Brain pericyte (primary cell): ENCODE data around the gene NUB1.

Source experiments
- DNase-seq: peaks from one replicate; pipeline ENCODE4 v3.0.0-alpha.2; 2012; ENCODE audit warnings: low read depth, low spot score

The NUB1 gene

DNA sequence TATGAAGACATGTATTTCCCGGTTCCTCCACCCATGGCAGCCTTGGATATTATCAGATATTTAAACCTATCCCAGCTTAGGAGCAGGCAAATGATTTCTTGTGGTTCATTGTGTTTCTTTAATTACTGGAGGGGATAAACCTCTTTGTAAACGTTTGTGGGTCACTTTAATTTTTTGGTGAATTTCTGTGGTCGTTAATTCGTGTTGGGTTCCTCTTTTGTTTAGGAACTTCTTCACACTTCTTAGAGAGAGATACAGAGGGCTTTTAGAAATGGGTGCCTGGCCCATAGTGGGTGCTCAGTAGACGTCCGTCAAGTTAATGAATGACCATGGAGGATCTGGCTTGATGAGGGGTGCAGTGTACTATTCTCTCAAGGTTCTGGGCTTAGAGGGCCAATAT lies 27.2 kb upstream of the NUB1 start:
- no peak for DNase-seq

DNA sequence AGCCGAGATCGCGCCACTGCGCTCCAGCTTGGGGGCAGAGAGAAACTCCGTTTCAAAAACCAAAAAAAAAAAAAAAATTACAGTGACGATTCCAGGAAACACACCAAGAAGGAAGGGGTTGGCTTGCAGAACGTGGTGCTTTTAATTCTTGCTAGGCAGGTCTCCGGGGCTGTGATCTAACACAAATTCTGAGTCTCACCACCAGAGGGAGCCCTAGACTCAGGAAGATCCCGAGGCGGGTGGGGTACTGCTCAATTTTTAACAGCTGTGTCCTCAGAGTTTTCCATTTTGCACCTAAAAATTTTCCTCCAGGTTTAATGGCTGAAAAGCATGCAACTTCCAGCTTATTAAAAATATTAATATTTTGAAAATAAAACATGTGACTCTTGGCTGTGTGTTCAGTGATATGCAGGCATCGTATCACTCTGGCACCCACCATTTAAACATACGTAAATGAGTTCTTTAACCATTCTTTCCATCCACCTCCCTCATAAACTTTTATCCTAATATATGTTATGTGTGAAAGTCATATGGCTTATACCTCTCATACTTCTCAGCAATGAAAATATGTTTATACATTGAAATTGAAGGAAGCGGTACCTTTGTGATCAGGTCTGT lies 26.5 kb upstream of the NUB1 start:
- no peak for DNase-seq

DNA sequence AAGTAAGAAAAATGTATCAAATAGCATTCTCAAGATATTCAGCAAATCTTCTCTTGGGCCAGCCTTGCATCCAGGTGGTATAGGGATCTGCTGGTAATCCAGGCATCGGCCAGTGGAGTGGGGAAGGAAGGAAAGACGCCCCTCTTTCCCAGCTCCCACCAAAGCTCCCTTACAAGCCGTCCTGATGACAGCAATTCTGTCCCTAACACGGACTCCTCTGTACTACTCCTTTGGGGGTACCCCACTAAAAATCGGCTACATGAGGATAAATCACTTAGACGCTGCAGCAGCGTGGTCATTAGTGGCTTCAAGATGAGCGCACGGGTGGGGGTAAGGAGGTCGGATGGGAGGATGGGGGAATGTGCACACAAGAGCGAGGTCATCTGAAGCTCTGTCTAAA lies 24.7 kb upstream of the NUB1 start:
- DNase-seq = no peak

DNA sequence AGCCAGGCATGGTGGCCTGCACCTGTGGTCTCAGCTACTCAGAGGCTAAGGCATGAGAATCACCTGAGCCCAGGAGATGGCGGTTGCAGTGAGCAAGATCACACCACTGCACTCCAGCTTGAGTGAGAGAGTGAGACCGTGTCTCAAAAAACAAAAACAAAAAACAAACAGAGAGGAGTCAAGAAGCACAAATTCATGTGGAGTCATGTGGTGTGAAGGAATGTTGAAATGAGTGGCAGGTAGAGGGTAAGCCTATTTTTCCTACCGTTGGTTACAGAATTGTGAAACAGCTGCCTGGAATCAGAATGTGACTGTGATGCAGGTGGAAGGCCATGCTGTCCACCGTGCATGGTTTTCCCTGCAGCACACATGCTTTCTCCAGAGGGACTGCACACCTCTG lies 23.7 kb upstream of the NUB1 start:
- no peak for DNase-seq

DNA sequence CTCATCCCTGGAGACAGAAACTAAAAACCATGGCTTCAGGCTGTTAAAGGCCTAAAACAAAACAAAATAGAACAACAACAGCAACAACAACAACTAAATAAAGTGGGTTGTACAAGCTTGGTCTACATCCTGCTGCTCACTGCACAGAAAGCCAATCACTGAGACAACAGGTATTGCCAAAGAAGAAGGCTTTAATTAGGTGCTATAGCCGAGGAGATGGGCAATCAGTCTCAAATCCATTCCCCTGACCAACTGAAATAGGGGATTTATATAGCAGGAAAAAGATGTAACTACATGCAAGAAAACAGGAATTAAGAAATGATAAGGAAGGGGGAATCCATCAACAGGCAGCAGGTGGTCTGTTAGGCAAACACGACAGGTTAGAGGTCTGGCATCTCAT lies 22.4 kb upstream of the NUB1 start:
- no peak for DNase-seq

GRCh38 chr7:151320263-151320845 lies 21.3 kb upstream of the NUB1 start:
- DNase-seq = no peak

GRCh38 chr7:151321341-151321740 lies 20.3 kb upstream of the NUB1 start:
- DNase-seq = no peak

DNA sequence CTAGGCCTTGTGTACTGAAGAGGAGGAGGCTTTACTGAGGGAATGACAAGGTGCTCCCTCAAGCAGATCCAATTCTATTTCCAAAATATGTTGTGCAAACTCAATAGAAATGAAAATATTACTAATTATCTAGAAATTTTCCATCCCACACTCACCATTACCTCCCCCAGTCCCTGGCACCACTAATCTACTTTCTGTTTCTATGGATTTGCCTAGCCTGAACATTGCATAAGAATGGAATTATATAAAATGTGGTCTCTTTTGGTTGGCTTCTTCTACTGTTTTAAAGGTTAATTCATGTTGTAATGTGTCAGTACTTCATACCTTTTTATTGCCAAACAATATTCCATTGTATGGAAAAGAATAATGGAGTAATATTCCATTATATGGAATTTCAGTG lies 18.7 kb upstream of the NUB1 start:
- DNase-seq = no peak

- DNase-seq = no peak
Measured at GRCh38 chr7:151327022-151327421, 14.6 kb upstream of the NUB1 start.

- DNase-seq = no peak
Measured at GRCh38 chr7:151327659-151328058, 14.0 kb upstream of the NUB1 start.

GRCh38 chr7:151330181-151330580 lies 11.4 kb upstream of the NUB1 start:
- no peak for DNase-seq

- DNase-seq = no peak
Measured at GRCh38 chr7:151330661-151331060, 11.0 kb upstream of the NUB1 start.

DNA sequence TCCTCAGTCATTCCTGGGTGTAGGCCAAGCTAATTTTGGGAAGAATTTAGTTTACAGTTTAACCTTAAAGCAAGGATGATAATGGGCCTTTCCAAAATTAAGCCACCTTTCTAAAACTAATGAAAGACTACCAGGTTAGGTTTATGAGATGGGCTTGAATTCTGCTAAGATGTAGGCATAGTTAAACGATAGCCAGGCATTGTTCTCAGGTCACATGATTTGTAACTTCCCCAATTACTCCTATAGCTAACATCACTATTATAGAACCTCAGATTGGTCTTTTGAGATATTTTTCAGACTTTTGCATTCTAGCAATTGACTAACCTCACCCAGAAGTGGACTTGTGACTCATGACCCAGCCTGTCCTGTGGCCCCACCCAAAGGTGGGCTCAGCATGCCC lies 7.0 kb upstream of the NUB1 start:
- DNase-seq = no peak

DNA sequence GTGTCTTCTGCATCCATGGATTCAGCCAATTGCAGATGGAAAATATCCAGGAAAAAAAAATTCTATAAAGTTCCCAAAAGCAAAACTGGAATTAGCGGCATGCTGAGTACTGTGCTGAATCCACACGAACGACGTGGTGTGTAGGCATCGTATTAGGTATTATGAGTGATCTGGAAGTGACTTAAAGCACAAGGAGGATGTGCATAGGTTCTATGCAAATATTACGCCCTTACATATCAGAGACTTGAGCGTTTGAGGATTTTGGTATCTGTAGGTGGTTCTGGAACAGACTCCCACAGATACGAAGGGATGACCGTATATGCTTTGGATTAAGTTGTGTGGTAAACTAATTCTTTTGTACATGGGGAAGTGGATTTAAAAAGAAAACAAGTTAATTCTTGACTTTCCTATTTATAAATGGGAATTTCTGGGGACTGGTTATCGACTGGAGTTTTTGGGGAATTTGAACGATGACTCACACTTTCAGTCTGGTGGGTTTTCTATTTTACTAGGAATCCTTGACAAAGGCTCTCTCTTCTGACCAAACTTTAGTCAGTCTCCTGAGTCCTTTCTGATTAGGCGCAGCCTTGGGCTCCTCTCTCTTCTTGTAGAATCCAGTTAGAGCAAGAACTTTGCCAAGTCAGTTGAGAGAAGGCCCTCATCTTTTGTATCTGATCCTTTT lies 5.4 kb upstream of the NUB1 start:
- no peak for DNase-seq

GRCh38 chr7:151337346-151337745 lies 4.3 kb upstream of the NUB1 start:
- DNase-seq = no peak

- DNase-seq = no peak
Measured at GRCh38 chr7:151338809-151339208, 2.8 kb upstream of the NUB1 start.

DNA sequence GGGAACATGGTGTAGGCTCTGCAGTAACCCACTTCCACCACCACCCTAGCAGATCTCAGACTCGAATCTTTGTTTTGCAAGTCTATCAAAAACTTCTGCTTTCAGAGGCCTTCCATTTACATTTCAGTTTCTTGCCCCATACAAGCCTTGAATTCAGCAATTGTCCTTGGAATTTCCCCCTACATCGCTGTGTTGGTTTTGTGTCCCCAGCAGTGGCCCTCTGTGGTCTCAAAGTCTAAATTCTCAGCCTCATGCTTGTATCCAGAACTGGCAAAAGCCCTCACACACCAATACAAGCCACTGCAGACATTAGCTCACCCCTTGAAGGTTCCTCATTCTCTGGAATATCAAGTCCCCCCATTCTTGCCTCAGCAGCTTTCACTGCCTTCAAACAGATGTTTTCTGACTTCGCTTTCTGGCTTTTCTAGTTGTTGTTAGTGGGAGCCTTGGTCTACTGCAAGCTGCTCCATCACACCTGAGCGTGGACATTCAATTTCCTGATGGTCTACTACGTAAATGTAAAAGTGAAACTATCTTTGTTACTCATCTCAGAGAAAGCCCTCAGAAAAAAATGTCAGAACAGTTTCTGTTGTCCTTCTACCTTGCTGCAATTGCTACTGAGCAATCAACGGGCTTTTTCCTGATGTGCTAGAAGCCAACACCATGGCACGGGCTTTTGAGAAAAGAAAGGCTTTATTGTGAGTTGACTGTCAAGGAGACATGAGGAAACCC lies 1.8 kb upstream of the NUB1 start:
- DNase-seq = no peak

GRCh38 chr7:151340794-151341356 lies 737 bp upstream of the NUB1 start:
- no peak for DNase-seq

DNA sequence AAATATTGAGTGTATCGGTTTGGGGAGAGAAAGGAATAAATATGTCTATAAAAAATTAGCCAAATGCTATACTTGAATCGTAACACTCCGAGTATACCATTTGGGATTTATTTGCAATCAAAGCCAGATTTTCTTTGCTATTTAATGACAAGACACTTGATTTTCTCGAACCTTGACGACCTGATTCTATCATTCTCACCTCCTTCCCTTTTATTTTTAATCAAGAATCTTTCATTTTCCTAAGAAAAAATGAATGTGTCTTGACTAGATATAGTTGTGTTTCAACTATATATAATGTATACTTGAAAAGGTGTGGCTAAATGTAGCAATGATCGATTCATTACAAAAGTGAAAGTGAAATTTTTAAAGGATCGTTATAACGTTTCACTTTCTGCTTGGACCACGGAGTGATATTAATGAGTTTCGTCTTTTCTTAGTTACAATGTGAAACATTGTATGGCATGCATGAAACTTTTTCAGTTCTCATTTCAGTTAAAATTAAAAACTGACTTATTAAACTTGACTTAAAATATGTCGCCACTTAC lies 562 bp downstream of the NUB1 start:
- no peak for DNase-seq

DNA sequence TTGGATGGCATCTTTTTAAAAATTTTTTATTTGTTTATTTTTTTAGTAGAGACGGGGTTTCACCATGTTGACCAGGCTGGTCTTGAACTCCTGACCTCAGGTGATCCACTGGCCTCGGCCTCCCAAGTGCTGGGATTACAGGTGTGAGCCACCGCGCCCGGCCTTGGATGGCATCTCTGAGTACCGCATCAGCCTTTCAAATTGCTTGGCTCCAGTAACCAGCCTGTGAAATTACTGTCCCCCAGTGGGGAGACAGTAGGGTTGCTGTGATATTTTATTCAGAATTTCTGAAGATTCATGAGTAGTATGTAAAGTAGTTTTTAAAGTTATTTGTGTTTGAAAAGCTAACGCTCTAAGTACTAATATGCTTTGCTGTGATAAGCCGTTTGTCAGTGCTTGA lies 1.2 kb downstream of the NUB1 start:
- DNase-seq = no peak

- DNase-seq = no peak
Measured at GRCh38 chr7:151343516-151343915, 1.9 kb downstream of the NUB1 start.
